CD4-positive, alpha-beta T cell (primary cell): ENCODE measurements around the gene LDHA. TPM values are rescaled to one million over a fixed set of nuclear protein-coding genes. Genes with fewer than 3 reads are reported as not detected.

Experiments used
- ATAC-seq: fragments of 200-7000 bp; cut with Tn5 transposase; one replicate; pipeline ENCODE4 v1.10.0; 2022; ENCODE audit warnings: mild to moderate bottlenecking; ENCODE audit not compliant: poor library complexity
- CTCF ChIA-PET: fragments of 350-600 bp; sonication (Branson Sonifier 250); formaldehyde crosslinking; loops from one replicate; lab custom pipeline; 2021; ENCODE audit warnings: antibody characterized with exemption, inconsistent platforms; lab: Charles Lee
- POLR2A ChIA-PET: fragments of 350-600 bp; sonication (Branson Sonifier 250); formaldehyde crosslinking; loops from one replicate; lab custom pipeline; 2021; ENCODE audit warnings: antibody characterized with exemption, inconsistent platforms; lab: Charles Lee
- DNase-seq, 14 experiments: peaks; one replicate each; pipeline ENCODE4 v3.0.0-alpha.2; 2013 to 2020; ENCODE audit warnings: mixed read lengths in 2 of 14
- H3K27ac ChIP-seq, 2 donors: one replicate each; pipeline versions ENCODE4 v1.5.1 to v1.7.0; 2013; ENCODE audit warnings: low read length in 2 of 2, low read depth in 1 of 2, mild to moderate bottlenecking in 1 of 2
- H3K27me3 ChIP-seq, 2 experiments: 1 replicate in 1 of 2; 2 replicates in 1 of 2; pipeline versions ENCODE4 v1.6.1 to v1.7.0; 2013; ENCODE audit warnings: low read length in 2 of 2, control low read depth in 1 of 2, mild to moderate bottlenecking in 1 of 2, moderate library complexity in 1 of 2; ENCODE audit not compliant: insufficient read depth in 2 of 2, control insufficient read depth in 1 of 2
- H3K36me3 ChIP-seq: one replicate; pipeline ENCODE4 v1.6.1; 2013; ENCODE audit warnings: low read length, control low read depth; ENCODE audit not compliant: insufficient read depth
- H3K4me1 ChIP-seq: one replicate; pipeline ENCODE4 v1.6.1; 2013; ENCODE audit warnings: low read length, control low read depth; ENCODE audit not compliant: insufficient read depth
- H3K4me3 ChIP-seq: one replicate; pipeline ENCODE4 v1.5.1; 2013; ENCODE audit warnings: mild to moderate bottlenecking, low read length, moderate library complexity
- H3K9me3 ChIP-seq, 2 experiments: 1 replicate in 1 of 2; 2 replicates in 1 of 2; pipeline versions ENCODE4 v1.6.1 to v1.7.0; 2013; ENCODE audit warnings: low read length in 2 of 2, mild to moderate bottlenecking in 2 of 2, control low read depth in 1 of 2, moderate library complexity in 1 of 2; ENCODE audit not compliant: control insufficient read depth in 1 of 2, insufficient read depth in 1 of 2
- H3K27ac Mint-ChIP-seq: one replicate; pipeline ENCODE4 v1.8.0; 2020; ENCODE audit warnings: mixed read lengths
- H3K27me3 Mint-ChIP-seq: one replicate; pipeline ENCODE4 v1.8.0; 2021; ENCODE audit warnings: mixed read lengths
- H3K36me3 Mint-ChIP-seq: one replicate; pipeline ENCODE4 v1.8.0; 2021; ENCODE audit warnings: low read depth, mixed read lengths
- H3K4me1 Mint-ChIP-seq: one replicate; pipeline ENCODE4 v1.8.0; 2021; ENCODE audit warnings: low read depth, mixed read lengths
- H3K4me3 Mint-ChIP-seq: one replicate; pipeline ENCODE4 v1.8.0; 2020; ENCODE audit warnings: mild to moderate bottlenecking, mixed read lengths
- H3K9me3 Mint-ChIP-seq: one replicate; pipeline ENCODE4 v1.8.0; 2020; ENCODE audit warnings: mixed read lengths
- CTCF ChIP-seq: fragments of 200-600 bp; IDR thresholded peaks from one replicate; pipeline ENCODE4 v1.8.0; 2022; ENCODE audit warnings: antibody characterized with exemption, mild to moderate bottlenecking
- intact Hi-C, 2 experiments: fragments of 100-400 bp; cut with DNase I in 1 of 2; cut with micrococcal nuclease in 1 of 2; formaldehyde crosslinking; loops; one replicate each; pipeline versions ENCODE4 v1.15.1 to v1.9.0; 2023 to 2025; cut with DNase I, micrococcal nuclease
- total RNA-seq, 174 experiments: library from RNA in 2 of 174; stranded (reverse) in 2 of 174; gene quantifications; one replicate each; pipeline ENCODE4 v1.2.3 and lab custom pipeline; 2021 to 2026

LDHA gene
- total RNA-seq, 2 experiments from 2014 or later: 317 to 324 TPM

GRCh38 chr11:18372201-18372600 lies 22.2 kb upstream of the LDHA start:
- POLR2A ChIA-PET: interaction anchor here (3.3 kb wide), 1 partner anchor 23 kb away, joined by 9 read pairs; the partner anchor contains the start of gene LDHA
- H3K36me3 Mint-ChIP-seq: peaks cover 10% of the 10 kb centered on the region
- no peak for TF ChIP-seq CTCF

GRCh38 chr11:18374956-18375355 lies 19.4 kb upstream of the LDHA start:
- intact Hi-C loops: no loop called here
- peaks cover 6% of the 10 kb centered on the region for H3K36me3 Mint-ChIP-seq
- no peak overlapping the region for H3K4me3 Mint-ChIP-seq
- H3K9me3 Mint-ChIP-seq: no peaks in the 10 kb centered on the region
- no peak for ATAC-seq
- no peaks in the 10 kb centered on the region for H3K27me3 Mint-ChIP-seq
- Histone ChIP-seq H3K36me3 (no peaks in the 10 kb centered on the region), H3K27ac (no peak overlapping the region), H3K9me3 (no peaks in the 10 kb centered on the region), H3K27me3 (no peaks in the 10 kb centered on the region), H3K4me3 (no peak overlapping the region), H3K4me1 (no peaks in the 10 kb centered on the region)
- no peaks in the 10 kb centered on the region for H3K4me1 Mint-ChIP-seq
- DNase-seq: no peak
- H3K27ac Mint-ChIP-seq: no peak overlapping the region
- ChIA-PET CTCF (no interaction called here), POLR2A (interaction anchor here (3.3 kb wide), 1 partner anchor 20 kb away, joined by 9 read pairs; the partner anchor contains the start of gene LDHA)
- no peak for TF ChIP-seq CTCF

More at GRCh38 chr11:18372201-18372600, 22.2 kb upstream of the LDHA start:
- no peak for DNase-seq
- Histone ChIP-seq H3K4me3 (no peak overlapping the region), H3K4me1 (no peaks in the 10 kb centered on the region), H3K27ac (no peak overlapping the region), H3K9me3 (no peaks in the 10 kb centered on the region), H3K36me3 (peaks cover 9% of the 10 kb centered on the region), H3K27me3 (no peaks in the 10 kb centered on the region)
- H3K9me3 Mint-ChIP-seq: no peaks in the 10 kb centered on the region
- CTCF ChIA-PET: no interaction called here
- H3K4me3 Mint-ChIP-seq: no peak overlapping the region
- no peak for ATAC-seq
- intact Hi-C loops: no loop called here
- H3K4me1 Mint-ChIP-seq: peaks cover 6% of the 10 kb centered on the region
- no peaks in the 10 kb centered on the region for H3K27me3 Mint-ChIP-seq
- H3K27ac Mint-ChIP-seq: no peak overlapping the region

- CTCF ChIA-PET: no interaction called here
- Mint-ChIP-seq H3K9me3 (no peaks in the 10 kb centered on the region), H3K27ac (no peak overlapping the region), H3K36me3 (peaks cover 5% of the 10 kb centered on the region), H3K4me3 (no peak overlapping the region), H3K27me3 (no peaks in the 10 kb centered on the region), H3K4me1 (no peaks in the 10 kb centered on the region)
- DNase-seq: no peak
- H3K27me3 ChIP-seq: no peaks in the 10 kb centered on the region
- TF ChIP-seq CTCF: no peak
- H3K27ac ChIP-seq: no peak overlapping the region
- POLR2A ChIA-PET: interaction anchor here (0.6 kb wide), 1 partner anchor 12 kb away, joined by 4 read pairs; no protein-coding TSS in a partner anchor
- no peak overlapping the region for H3K4me3 ChIP-seq
- ATAC-seq: no peak
- intact Hi-C loops: no loop called here
- no peaks in the 10 kb centered on the region for H3K36me3 ChIP-seq
- no peaks in the 10 kb centered on the region for H3K9me3 ChIP-seq
- H3K4me1 ChIP-seq: no peaks in the 10 kb centered on the region
Observed at GRCh38 chr11:18375941-18376340, 18.4 kb upstream of the LDHA start.
